Kidney (tissue), 14 donors: ENCODE data around the gene IMMP2L. TPM values are rescaled to one million over a fixed set of nuclear protein-coding genes. Genes with fewer than 3 reads are reported as not detected.

ENCODE experiments used
- DNase-seq, 5 donors: peaks; one replicate each; pipeline ENCODE4 v3.0.0-alpha.2; 2013 to 2020
- FAIRE-seq: peaks from 2 replicates; lab custom pipeline; 2012; peaks lifted over from hg19 to GRCh38; lab: Jason Lieb, UNC
- H3K27ac ChIP-seq, 2 donors: one replicate each; pipeline ENCODE4 v1.7.0; 2013; ENCODE audit warnings: low read depth in 2 of 2, low read length in 2 of 2, inconsistent platforms in 1 of 2
- H3K27me3 ChIP-seq: one replicate; pipeline ENCODE4 v1.7.1; 2013; ENCODE audit warnings: low read length, inconsistent platforms; ENCODE audit not compliant: control insufficient read depth, insufficient read depth
- H3K36me3 ChIP-seq, 3 donors: one replicate each; pipeline versions ENCODE4 v1.7.0 to v1.7.1; 2013; ENCODE audit warnings: low read length in 3 of 3, control low read depth in 1 of 3, inconsistent platforms in 1 of 3; ENCODE audit not compliant: insufficient read depth in 3 of 3, control insufficient read depth in 2 of 3
- H3K4me1 ChIP-seq, 3 donors: one replicate each; pipeline versions ENCODE4 v1.7.0 to v1.7.1; 2013; ENCODE audit warnings: low read length in 3 of 3, inconsistent platforms in 1 of 3, low read depth in 1 of 3; ENCODE audit not compliant: control insufficient read depth in 2 of 3, insufficient read depth in 2 of 3
- H3K4me3 ChIP-seq, 3 donors: one replicate each; pipeline versions ENCODE4 v1.7.0 to v1.8.1; 2013; ENCODE audit warnings: low read length in 3 of 3, control low read depth in 1 of 3, inconsistent platforms in 1 of 3
- H3K9ac ChIP-seq, 3 donors: one replicate each; pipeline versions ENCODE4 v1.7.0 to v1.7.1; 2013; ENCODE audit warnings: low read length in 3 of 3, control low read depth in 1 of 3, inconsistent platforms in 1 of 3
- H3K9me3 ChIP-seq, 3 donors: one replicate each; pipeline versions ENCODE4 v1.7.0 to v1.7.1; 2013; ENCODE audit warnings: low read length in 3 of 3, control low read depth in 1 of 3, inconsistent platforms in 1 of 3; ENCODE audit not compliant: control insufficient read depth in 2 of 3, insufficient read depth in 1 of 3
- CTCF ChIP-seq: IDR thresholded peaks from 3 replicates; pipeline ENCODE4 v1.5.1; 2012; ENCODE audit warnings: mild to moderate bottlenecking, moderate library complexity, borderline replicate concordance; ENCODE audit not compliant: insufficient read depth; ENCODE audit errors: extremely low read depth
- intact Hi-C: fragments of 100-400 bp; cut with DNase I; formaldehyde crosslinking; loops from one replicate; pipeline ENCODE4 v1.11.1; 2022
- polyA plus RNA-seq: library from polyadenylated mRNA; stranded (reverse); fragments of 350-450 nt; fragmentation: Illumina TruSeq; extraction: RNeasy Lipid Tissue Mini Kit (QIAGEN cat#74804); gene quantifications from one replicate; pipeline ENCODE4 v1.2.3, GENCODE V29; 2014; ENCODE audit warnings: low read depth, low replicate concordance; ENCODE audit not compliant: insufficient read depth
- total RNA-seq: library from RNA; stranded (reverse); fragmentation: NEBNext Ultra II Directional; extraction: Animal tissue kit (Norgen Biotek cat#: 25700); gene quantifications from one replicate; pipeline ENCODE4 v1.2.1, GENCODE V29; 2021
- donor health status: control.
- donor health status: control.
- donor health status: control.
- donor health status: control.
- donor health status: control.
- donor health status: DM: yes; HTN: yes; CAD: no.
- donor health status: Normal renal cell carcinoma (clear cell type).

IMMP2L gene
- total and polyA plus RNA-seq, 2 donors from 2014 or later, result 46.4 to 52.1 TPM

GRCh38 chr7:111112439-111112838 is 449.9 kb downstream of the IMMP2L start:
- DNase-seq (peak in 2 of 5 donors; percentile 10 to 35), FAIRE-seq (no peak)
- Histone ChIP-seq H3K36me3 (no peaks in the 10 kb centered on the region), H3K9ac (no peak overlapping the region), H3K27me3 (no peaks in the 10 kb centered on the region), H3K27ac (no peak overlapping the region), H3K4me1 (peaks cover 0 to 2% (median 0%) of the 10 kb centered on the region in 3 donors), H3K9me3 (no peaks in the 10 kb centered on the region), H3K4me3 (no peak overlapping the region)
- TF ChIP-seq CTCF, result no peak
- intact Hi-C loops, result no loop called here

GRCh38 chr7:111108496-111108895 is 453.8 kb downstream of the IMMP2L start:
- TF ChIP-seq CTCF, result no peak
- Histone ChIP-seq H3K4me1 (peaks cover 0 to 2% (median 0%) of the 10 kb centered on the region in 3 donors), H3K9me3 (no peaks in the 10 kb centered on the region), H3K9ac (no peak overlapping the region), H3K36me3 (no peaks in the 10 kb centered on the region), H3K27me3 (no peaks in the 10 kb centered on the region), H3K4me3 (no peak overlapping the region), H3K27ac (no peak overlapping the region)
- intact Hi-C loops, result no loop called here
- FAIRE-seq (peak; percentile 38), DNase-seq (no peak)

GRCh38 chr7:111108000-111108399 is 454.3 kb downstream of the IMMP2L start:
- no peak overlapping the region for H3K9ac ChIP-seq
- intact Hi-C loops, result no loop called here
- no peak for TF ChIP-seq CTCF
- FAIRE-seq (no peak), DNase-seq (peak in 1 of 5 donors; percentile 10)
- peaks cover 0 to 2% (median 0%) of the 10 kb centered on the region in 3 donors for H3K4me1 ChIP-seq
- no peaks in the 10 kb centered on the region for H3K9me3 ChIP-seq
- no peaks in the 10 kb centered on the region for H3K27me3 ChIP-seq
- H3K36me3 ChIP-seq, result no peaks in the 10 kb centered on the region
- no peak overlapping the region for H3K27ac ChIP-seq
- H3K4me3 ChIP-seq, result no peak overlapping the region

- peak in 1 of 5 donors; percentile 20 for DNase-seq
- H3K9me3 ChIP-seq, result no peaks in the 10 kb centered on the region
- H3K9ac ChIP-seq, result no peak overlapping the region
- no peak for FAIRE-seq
- H3K4me3 ChIP-seq, result no peak overlapping the region
- H3K27ac ChIP-seq, result no peak overlapping the region
- intact Hi-C loops, result no loop called here
- TF ChIP-seq CTCF, result no peak
- H3K27me3 ChIP-seq, result no peaks in the 10 kb centered on the region
- no peaks in the 10 kb centered on the region for H3K36me3 ChIP-seq
- peaks cover 0 to 2% (median 0%) of the 10 kb centered on the region in 3 donors for H3K4me1 ChIP-seq
Observed at GRCh38 chr7:111107579-111107978, 454.7 kb downstream of the IMMP2L start.
